Measurements from ENCODE around the gene HRK.

The HRK gene

DNA sequence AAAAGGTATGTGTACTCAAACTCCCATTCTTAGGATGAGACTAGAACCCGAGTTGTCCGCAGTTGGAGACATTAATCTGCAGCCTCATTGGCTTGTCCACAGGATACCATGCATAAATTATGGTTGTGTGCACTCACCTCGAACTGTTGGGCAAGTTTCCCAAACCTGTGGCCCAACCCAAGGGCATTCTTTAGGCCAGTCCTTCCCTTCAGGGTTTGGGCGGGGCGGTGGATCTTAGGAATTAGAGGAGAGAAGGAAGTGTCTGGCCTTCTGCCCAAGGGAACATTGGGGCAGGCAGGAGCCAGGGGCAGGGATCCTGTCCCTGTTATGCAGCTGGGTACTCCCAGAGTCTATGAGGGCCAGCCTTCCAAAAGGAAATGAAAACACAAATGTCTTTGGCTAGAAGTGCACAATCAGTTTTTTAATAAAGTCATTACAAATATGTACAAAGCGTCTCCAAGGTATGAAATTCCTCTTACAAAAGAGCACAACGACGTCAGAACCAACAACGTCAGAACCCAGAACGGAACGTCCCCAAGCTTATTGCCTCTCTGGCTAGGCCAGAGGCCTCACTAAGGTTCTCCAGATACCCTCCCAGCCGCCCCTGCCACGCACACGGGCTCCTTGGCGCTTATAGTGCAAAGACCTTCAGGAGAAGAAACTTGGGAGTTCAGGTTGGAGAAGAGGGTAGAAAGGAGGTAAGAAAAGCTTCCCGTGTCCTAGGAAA is 25.3 kb downstream of the HRK start:
- TF ChIP-seq, protein P1, sequence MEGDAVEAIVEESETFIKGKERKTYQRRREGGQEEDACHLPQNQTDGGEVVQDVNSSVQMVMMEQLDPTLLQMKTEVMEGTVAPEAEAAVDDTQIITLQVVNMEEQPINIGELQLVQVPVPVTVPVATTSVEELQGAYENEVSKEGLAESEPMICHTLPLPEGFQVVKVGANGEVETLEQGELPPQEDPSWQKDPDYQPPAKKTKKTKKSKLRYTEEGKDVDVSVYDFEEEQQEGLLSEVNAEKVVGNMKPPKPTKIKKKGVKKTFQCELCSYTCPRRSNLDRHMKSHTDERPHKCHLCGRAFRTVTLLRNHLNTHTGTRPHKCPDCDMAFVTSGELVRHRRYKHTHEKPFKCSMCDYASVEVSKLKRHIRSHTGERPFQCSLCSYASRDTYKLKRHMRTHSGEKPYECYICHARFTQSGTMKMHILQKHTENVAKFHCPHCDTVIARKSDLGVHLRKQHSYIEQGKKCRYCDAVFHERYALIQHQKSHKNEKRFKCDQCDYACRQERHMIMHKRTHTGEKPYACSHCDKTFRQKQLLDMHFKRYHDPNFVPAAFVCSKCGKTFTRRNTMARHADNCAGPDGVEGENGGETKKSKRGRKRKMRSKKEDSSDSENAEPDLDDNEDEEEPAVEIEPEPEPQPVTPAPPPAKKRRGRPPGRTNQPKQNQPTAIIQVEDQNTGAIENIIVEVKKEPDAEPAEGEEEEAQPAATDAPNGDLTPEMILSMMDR (IDR thresholded peaks at IDR 0.05; ENCODE audit: borderline replicate concordance, insufficient read depth, low read depth, low read length) = no peak
- no peak overlapping the region for H3K4me3 ChIP-seq (ENCODE audit: low read depth, low read length)

DNA sequence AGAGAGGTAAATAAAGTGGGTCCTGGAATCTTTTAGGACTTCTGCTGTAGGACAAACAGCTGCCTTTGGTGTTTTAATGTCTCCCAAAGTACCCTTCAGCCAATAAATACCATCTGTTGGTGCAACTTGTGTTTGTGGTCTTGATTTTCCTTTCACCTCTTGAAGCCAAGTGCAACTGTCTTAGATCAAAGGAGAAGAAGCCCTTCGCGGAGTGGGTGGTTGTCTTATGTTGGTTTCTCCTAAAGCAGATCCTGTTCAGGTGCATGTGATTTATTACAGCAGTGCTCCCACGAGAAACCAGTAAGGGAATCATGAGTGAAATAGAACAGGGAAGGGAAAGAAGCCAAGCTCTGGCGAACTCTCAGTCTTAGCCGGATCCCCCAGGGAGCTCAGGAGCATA is 27.7 kb downstream of the HRK start:
- no peak overlapping the region for H3K4me3 ChIP-seq (ENCODE audit: low read depth, low read length)
- TF ChIP-seq, protein P1 (IDR thresholded peaks at IDR 0.05; ENCODE audit: borderline replicate concordance, insufficient read depth, low read depth, low read length) = no peak

DNA sequence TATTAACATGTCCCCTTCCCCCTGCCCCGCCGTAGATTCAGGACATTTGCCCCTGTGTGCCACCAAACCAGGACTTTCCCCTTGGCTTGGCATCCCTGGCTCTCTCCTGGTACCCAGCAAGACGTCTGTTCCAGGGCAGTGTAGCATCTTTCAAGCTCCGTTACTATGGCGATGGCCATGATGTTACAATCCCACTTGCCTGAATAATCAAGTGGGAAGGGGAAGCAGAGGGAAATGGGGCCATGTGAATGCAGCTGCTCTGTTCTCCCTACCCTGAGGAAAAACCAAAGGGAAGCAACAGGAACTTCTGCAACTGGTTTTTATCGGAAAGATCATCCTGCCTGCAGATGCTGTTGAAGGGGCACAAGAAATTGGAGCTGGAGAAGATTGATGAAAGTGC is 28.9 kb downstream of the HRK start:
- TF ChIP-seq, protein P1 (IDR thresholded peaks at IDR 0.05; ENCODE audit: borderline replicate concordance, insufficient read depth, low read depth, low read length) = no peak

DNA sequence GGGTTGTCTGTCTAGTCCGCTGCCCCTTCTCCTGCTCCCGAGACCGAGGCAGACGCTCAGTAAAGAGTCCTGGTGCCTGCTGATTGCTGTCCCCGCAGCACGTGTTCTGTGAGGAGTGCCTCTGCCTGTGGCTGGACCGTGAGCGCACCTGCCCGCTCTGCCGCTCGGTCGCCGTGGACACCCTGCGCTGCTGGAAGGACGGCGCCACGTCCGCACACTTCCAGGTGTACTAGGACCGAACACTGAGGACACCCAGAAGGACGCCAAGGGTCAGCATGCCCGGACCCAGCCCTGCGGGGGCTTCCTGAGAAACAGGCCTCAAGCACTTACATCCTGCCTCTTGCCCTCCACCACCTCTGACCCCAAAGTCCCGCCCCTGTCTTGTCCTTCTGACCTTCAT is 32.0 kb downstream of the HRK start:
- TF ChIP-seq, protein P1 (IDR thresholded peaks at IDR 0.05; ENCODE audit: borderline replicate concordance, insufficient read depth, low read depth, low read length) = no peak
- H3K4me3 ChIP-seq (ENCODE audit: low read depth, low read length) = no peak overlapping the region

More for the DNA sequence above, 28.9 kb downstream of the HRK start:
- no peak overlapping the region for H3K4me3 ChIP-seq (ENCODE audit: low read depth, low read length)

DNA sequence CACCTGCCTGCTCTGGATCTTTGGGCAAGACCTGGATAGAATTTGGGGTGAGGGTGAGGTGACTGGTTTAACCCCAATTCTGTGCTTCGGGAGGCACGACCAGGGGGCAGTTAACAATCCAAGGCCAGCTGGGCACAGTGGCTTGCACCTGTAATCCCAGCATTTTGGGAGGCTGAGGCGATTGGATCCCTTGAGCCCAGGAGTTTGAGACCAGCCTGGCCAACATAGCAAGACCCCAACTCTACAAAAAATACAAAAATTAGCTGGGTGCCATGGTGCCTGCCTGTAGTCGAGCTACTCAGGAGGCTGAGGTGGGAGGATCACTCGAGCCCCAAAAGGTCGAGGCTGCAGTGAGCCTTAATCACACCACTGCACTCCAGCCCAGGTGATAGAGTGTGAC is 38.2 kb downstream of the HRK start:
- TF ChIP-seq, protein P1 (IDR thresholded peaks at IDR 0.05; ENCODE audit: borderline replicate concordance, insufficient read depth, low read depth, low read length) = no peak
- no peak overlapping the region for H3K4me3 ChIP-seq (ENCODE audit: low read depth, low read length)

DNA sequence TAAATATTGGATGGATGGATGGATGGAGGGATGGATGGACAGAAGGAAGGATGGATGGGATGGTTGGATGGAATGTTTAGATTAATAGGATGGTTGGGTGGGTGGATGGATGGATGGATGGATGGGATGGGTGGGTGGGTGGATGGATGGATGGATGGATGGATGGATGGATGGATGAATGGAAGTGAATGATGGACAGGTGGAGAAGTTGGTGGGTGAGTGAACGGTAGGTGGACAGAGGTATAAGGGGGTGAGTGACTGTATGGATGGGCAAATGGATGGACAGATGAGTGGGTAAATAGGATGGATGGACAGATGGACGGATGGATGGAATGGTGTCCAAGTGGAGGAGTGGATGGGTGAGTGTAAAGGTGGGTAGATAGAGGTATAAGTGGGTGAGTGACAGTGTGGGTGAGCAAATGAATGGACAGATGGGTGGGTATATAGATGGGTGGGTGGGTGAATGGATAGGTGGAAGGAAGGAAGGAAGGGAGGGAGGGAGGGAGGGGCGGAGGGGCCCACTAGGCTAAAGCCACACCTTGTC is 41.9 kb downstream of the HRK start:
- TF ChIP-seq, protein P1 (IDR thresholded peaks at IDR 0.05; ENCODE audit: borderline replicate concordance, insufficient read depth, low read depth, low read length) = no peak
- H3K4me3 ChIP-seq (ENCODE audit: low read depth, low read length) = no peak overlapping the region

DNA sequence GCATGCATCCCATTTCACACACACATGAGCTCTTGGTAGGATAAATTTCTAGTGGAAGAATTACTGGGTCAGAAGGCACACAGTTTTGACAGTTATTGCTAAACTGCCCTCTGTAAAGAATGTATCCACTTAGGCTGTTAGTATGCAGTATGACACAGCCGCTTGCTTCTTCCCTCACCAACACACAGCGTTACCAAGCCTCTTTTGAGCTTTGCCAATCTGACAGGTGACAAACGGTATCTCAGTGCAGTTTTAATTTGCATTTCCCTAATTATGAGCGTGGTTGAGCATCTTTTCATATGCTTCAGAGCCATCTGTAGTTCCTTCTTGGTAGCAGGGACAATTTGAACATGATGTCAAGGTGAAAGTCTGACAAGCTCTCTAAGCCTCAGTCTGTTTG is 42.9 kb downstream of the HRK start:
- H3K4me3 ChIP-seq (ENCODE audit: low read depth, low read length) = no peak overlapping the region
- TF ChIP-seq, protein P1 (IDR thresholded peaks at IDR 0.05; ENCODE audit: borderline replicate concordance, insufficient read depth, low read depth, low read length) = no peak

Measured in GM12875 (cell line).